UCSD-AML1 (cell line): ENCODE results near the gene DLGAP1.

ENCODE experiments used
- DNase-seq: peaks from one replicate; lab custom pipeline; 2025; ENCODE audit not compliant: unreplicated experiment; lab: John Stamatoyannopoulos, UW

The DLGAP1 gene

DNA sequence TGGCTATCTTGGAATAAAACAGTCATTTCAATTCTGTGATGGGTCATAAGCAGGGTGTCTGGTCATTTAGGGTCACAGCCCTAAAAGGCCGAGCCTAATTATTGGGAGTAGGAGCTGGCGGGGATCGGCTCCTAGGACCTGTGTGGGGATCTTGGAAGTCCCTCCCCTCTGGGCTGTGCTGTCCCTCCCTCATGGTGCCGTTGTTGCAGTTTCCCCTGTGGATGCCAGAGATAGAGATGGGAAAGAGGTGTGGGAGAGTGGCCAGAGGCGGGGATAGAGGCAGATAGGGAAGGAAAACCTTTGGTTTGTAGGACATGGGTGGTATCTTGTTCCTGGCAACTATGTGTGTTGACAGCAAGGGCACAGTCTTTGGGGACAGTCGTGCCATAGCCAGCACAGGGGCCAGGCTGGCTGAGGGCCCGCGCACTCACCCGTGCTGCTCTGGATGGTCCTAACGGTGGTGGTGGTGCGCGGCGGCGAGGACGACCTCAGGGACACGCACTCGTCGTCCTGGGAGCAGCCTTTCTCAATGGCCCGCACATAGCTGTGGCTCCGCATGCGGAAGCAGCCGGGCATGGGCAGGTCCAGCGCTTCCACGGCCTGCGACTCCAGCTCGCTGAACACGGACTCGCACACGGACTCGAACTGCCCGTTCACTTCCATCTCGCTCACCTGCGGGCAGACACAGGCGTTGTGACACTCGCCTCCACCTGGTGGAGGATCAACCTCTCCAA lies 726.2 kb downstream of the DLGAP1 start:
- no peak for DNase-seq

DNA sequence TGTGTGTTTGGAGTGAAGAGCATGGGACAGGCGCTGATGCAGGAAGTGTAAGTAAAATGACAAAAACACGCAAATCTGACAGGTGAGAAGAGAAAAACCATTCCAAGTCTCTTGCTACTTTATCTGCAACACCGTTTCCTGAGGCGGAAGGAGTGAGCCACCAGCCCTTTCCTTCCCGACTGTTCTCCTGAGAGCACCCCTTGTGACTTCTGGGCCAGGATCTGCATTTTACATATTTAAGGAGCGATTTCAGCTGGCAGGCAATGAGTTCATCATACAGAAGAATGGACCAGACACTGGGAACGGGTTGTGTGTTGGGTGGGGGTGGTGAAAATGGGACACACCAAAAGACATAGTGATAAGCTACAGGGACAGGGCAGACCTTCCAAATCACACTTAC lies 727.8 kb downstream of the DLGAP1 start:
- no peak for DNase-seq

DNA sequence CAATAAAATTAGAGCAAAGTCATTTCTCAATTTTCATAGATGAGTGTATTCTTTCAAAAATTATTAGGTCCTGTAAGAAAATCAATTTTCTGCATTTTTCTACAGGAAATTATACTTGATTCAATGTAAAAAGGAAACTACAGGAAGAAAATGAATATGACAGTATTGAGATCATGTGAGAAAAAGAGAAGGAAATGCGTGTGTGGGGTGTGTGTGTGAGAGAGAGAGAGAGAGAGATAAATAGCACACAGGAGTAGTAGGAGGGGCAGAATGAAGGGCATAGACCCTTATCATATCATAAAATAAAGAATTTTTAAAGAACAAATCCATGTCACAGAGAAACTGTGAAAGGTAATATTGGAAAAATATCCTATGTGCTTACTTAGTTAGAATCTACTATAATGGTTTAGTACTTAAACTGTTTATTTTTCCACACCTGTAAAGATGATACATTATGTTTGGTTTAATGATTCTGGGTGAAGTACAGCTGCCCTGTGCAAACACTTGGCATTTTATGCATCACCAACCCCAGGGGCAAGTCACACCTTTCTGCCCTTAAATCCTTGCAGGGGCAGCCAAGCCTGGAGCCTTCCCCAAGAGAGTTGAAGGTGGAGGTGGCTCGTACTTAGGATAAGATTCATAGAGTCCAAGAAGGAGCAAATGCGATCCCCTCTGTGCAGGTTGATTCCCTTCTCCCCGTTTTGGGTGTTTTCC lies 728.7 kb downstream of the DLGAP1 start:
- DNase-seq = no peak

DNA sequence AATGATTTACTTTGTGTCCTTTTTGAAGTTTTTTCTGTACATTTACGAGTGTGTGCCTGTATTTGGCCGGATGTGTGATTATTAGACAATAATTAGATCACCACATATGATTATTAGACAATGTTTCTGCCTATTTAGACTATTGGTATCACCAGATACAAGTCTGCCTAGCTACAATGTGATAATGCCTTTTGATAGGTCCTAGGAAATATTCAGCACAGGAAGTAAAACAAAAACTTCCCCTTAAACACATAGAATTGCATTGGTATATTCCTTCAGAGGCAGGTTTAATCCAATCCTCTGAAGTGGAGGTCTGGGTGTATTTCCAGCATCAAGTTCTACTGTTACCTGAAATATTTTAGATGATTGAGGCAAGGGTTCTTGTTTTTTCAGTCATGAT lies 730.0 kb downstream of the DLGAP1 start:
- DNase-seq = no peak

DNA sequence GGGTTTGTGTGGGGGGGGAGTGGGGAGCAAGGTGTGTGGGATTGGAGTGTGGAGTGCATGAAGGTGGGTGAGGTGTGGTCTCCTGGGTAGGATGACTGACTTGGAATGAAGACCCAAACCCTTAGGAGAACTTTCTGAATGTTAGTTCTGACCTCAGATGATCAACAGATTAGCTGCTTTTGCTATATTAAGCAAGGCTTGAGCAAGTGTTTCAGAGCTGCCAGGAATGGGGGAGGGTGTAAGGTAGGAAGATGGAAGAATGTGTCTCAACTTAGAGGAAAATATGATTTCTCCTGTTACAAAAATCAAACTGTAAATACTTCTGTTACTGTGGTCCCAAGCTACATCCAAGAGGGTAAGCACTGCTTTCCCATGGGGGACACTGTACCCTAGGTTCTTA lies 731.6 kb downstream of the DLGAP1 start:
- DNase-seq = no peak

DNA sequence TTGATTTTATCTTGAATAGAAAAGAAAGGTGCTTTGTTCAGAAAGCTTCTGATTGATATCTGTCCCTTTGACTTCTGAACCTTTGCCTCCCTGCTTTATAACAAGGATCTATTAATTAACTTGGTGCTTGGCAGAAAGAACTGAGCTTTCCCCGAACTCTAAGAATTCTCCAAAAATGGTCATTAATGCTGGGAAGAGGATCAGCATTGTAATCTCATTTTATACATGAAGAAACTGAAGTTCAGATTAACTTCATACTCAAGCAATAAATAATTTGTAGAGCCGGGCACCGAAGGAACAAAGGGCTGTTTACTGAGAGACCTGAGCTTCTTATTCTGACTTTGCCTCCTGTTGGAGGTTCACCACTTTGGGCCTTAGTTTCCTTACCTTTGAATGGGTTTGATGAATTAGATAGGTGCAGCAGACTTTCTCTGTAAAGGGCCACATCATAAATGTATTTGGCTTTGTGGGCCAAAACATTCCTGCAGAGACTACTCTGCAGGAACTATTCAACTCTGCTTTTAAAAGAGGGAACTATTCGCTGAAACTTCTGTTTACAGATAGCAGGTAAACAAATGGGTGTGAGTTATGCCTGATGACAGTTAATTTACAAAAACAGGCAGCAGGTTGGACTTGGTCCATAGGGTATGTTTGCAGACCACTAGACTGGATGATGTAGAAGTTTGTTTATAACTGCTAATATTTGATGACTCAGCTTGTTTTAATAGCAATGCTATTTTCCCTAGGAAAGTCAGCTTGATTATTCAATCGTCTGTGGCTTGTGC lies 732.3 kb downstream of the DLGAP1 start:
- DNase-seq = no peak

DNA sequence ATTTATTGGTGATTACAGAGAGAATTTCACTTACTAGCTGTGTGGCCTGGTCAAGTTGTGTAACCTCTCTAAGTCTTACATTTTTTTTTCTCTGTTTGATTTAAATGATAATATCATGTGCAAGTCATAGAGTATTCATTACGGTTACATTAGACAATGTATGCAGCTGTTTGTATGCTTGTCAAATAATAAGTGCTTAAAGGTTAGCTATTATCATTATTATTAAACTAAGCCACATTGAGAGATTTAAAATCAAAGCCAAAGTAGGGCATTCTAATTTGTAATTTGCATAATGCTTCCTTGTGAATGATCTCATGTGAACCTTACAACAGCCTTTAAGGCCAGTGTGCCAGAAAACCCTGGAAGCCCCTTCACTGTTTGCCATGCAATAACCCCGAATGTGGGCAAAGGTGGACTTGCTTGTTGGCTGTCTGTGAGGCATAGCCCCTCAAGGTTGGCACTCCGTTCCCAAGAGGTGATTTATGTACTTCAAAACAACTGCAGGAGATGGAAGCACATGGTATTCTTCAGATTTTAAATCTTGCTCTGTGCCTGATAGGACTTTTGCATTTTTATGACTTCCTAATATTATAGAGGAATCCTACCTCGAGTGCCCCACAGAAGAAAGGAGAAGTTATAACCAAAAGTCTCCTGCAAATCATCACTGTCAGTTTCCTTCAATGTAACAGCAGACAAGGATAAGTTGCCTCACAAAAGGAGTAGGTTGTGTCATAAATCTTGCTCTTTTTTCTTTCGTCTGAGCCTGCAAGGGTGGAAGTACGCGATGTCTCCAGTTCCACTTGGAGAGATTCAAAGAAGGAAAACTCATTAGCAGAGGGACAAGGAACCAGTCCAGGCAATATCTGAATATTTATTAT lies 733.1 kb downstream of the DLGAP1 start:
- DNase-seq = no peak

GRCh38 chr18:3720818-3721545 lies 734.1 kb downstream of the DLGAP1 start:
- DNase-seq = no peak

DNA sequence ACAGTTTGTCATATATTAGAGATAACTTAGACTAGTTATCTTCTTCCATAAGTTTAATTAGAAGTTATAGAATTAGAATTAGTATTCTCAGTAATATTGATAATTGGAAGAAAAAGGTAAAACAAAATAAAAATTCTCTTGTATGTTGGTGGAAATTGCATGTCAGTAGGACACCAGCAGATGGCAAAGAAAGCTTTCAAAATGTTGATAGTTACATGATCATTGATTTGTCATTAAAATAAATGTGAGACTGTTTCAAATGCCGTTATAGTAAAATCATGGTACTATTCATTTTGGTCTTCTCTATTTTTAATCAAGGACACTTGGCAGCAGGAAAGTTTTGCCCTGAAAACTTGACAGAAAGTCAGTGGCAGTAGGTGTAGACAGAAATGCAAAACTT lies 734.9 kb downstream of the DLGAP1 start:
- DNase-seq = no peak

DNA sequence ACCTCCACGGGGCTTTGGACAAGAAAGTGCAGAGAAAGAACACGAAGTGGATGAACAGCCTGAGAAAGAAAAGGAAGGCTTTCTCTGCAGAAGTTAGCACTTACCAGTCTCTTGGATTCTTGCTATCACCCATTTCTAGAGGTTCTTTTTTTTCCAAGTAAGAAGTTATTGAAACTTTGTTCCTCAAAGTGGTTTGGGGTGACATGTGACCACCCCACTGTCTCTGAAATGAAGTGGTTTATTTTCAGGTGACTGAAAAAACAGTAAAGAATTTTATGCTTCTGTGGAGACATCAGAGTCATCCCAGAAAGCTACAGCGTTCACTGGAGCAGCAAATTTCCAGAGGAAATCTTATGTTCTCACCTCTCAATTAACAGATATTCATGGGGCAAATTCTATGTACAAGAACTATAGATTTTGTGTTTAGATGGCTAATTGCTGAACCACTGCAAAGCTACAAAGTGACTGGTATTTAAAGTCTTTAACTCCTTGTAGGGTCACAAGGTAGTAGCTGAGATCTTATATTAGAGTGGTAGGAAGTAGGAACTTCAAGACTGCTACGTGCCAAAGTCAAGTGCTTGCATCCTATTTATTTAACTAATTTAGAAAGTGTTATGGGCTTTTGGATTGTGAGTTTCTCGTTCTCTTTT lies 737.6 kb downstream of the DLGAP1 start:
- DNase-seq = no peak

DNA sequence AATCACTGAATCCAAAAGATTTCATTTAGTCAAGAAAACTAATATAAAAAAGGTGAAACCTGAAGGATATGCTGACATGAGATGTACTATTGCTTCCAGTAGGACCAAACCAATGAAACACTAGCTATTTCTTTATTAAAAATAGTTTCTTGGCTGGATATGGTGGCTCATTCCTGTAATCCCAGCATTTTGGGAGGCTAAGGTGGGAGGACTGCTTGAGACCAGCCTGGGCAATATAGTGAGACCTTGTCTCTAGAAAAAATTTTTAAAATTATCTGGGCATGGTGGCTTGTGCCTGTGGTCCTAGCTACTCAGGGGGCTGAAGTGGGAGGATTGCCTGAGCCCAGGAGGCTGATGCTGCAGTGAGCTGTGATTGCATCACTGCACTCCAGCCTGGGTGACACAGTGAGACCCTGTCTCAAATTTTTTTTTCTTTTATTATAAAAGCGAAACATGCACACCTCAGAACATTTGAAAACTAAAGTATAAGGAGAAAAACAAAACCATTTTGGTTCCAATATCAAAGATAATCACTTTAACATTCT lies 738.9 kb downstream of the DLGAP1 start:
- DNase-seq = no peak

GRCh38 chr18:3715231-3716080 lies 739.7 kb downstream of the DLGAP1 start:
- DNase-seq = no peak

DNA sequence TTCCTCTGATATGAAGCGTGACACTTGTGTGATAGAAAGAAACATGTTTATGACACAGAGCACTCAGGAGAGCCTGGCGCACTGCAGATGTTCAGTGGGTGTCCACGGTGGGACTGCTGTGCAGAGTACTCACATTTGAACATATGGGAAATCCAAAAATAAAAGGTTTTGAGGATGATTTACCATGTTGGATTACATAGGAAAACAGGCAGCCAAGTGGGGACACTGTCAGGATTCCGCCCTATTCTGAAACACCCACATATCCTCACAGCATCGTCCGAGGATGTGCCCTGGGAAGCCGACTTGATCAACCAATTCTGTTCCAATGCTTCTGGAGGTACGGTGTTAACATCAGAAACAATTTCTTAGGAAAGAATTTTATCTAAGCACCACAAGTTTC lies 741.4 kb downstream of the DLGAP1 start:
- no peak for DNase-seq

DNA sequence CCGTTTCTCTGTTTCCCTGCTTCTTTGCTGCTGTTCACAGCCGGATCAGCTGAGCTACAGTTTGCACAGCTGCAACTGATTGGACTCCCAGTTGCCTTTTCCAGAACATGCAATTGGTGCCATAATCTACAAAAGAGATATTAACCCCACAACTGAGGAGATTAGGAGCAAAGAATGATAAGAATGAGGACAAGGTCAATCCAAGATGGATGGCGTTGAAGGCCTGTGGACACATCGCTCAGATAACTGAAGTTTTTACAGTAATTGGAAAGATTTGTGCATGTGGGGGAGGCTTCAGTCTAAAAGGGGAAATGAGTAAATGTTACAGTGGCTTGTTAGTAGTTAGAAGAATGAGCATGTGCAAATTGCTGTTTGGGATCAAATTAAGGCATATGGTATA lies 741.9 kb downstream of the DLGAP1 start:
- no peak for DNase-seq

DNA sequence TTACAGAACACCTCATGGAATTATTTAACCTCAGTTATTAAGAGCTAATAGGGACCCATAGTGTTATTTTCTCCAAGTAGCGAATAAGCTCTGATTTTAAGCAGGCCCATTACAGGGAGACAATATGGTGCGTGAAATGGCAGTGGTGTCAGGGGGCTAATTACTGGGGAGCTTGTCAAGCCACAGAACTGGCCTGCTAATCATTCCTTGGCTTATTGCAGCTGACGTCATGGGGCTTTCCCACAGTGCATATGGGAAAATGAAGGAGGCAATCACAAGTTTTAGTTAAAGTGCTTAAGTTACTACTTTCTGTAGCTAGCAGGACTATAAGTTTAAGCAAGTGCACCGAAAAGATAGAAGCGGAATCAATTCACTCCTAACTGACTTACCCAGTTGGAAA lies 742.6 kb downstream of the DLGAP1 start:
- no peak for DNase-seq

- DNase-seq = no peak
Observed at GRCh38 chr18:3710712-3711301, 744.3 kb downstream of the DLGAP1 start.

- no peak for DNase-seq
Observed at GRCh38 chr18:3709205-3709604, 745.9 kb downstream of the DLGAP1 start.
